Caco-2 (cell line): ENCODE measurements around the gene EHF. TPM values are rescaled to one million over a fixed set of nuclear protein-coding genes. Genes with fewer than 3 reads are reported as not detected.

ENCODE experiments used
- BruUV-seq: library from RNA; stranded (reverse); fragments of 400-500 nt; replicated peaks from 2 replicates; lab custom pipeline; 2021; lab: Mats Ljungman, UMichigan
- CTCF ChIA-PET: fragments of 300-600 bp; sonication (Branson Sonifier 250); formaldehyde crosslinking; loops from one replicate; lab custom pipeline; 2022; ENCODE audit warnings: antibody characterized with exemption; lab: Charles Lee
- POLR2A ChIA-PET: fragments of 300-600 bp; sonication (Branson Sonifier 250); formaldehyde crosslinking; loops from one replicate; lab custom pipeline; 2022; ENCODE audit warnings: antibody characterized with exemption; lab: Charles Lee
- DNase-seq, 2 experiments: peaks; one replicate each; pipeline versions ENCODE4 v3.0.0 to v3.0.0-alpha.2; 2020 to 2022
- H3K27me3 ChIP-seq: replicated peaks from 2 replicates; pipeline ENCODE4 v1.6.0; 2011; ENCODE audit warnings: low read length; ENCODE audit not compliant: control insufficient read depth, insufficient read depth
- H3K36me3 ChIP-seq: 2 replicates; pipeline ENCODE4 v1.5.1; 2011; ENCODE audit warnings: low read length; ENCODE audit not compliant: control insufficient read depth, insufficient read depth
- H3K4me1 ChIP-seq: fragments of 250-450 bp; sonication (Bioruptor Pico); 2 replicates; pipeline ENCODE4 v1.5.1; 2020; ENCODE audit warnings: mild to moderate bottlenecking
- H3K4me3 ChIP-seq: 2 replicates; pipeline ENCODE4 v1.5.1; 2011; ENCODE audit warnings: low read depth, mild to moderate bottlenecking, control low read depth, low read length
- H3K9me3 ChIP-seq: fragments of 250-450 bp; sonication (Bioruptor Pico); 2 replicates; pipeline ENCODE4 v1.5.1; 2020; ENCODE audit warnings: mild to moderate bottlenecking, moderate library complexity
- H3K27ac Mint-ChIP-seq: one replicate; pipeline ENCODE4 v1.8.0; 2022; ENCODE audit warnings: mixed read lengths; ENCODE audit not compliant: unreplicated experiment
- H3K27me3 Mint-ChIP-seq: one replicate; pipeline ENCODE4 v1.8.0; 2022; ENCODE audit warnings: mixed read lengths; ENCODE audit not compliant: insufficient read depth, unreplicated experiment
- H3K36me3 Mint-ChIP-seq: one replicate; pipeline ENCODE4 v1.8.0; 2022; ENCODE audit warnings: mild to moderate bottlenecking, mixed read lengths; ENCODE audit not compliant: insufficient read depth, unreplicated experiment
- H3K4me1 Mint-ChIP-seq: one replicate; pipeline ENCODE4 v1.8.0; 2022; ENCODE audit warnings: low read depth, mixed read lengths; ENCODE audit not compliant: unreplicated experiment
- H3K4me3 Mint-ChIP-seq: one replicate; pipeline ENCODE4 v1.8.0; 2022; ENCODE audit warnings: mild to moderate bottlenecking, moderate library complexity, mixed read lengths; ENCODE audit not compliant: unreplicated experiment
- H3K9me3 Mint-ChIP-seq: one replicate; pipeline ENCODE4 v1.8.0; 2022; ENCODE audit warnings: mixed read lengths; ENCODE audit not compliant: unreplicated experiment
- CTCF ChIP-seq, 2 experiments: fragments of 200-600 bp in 1 of 2; IDR thresholded peaks; 1 replicate in 1 of 2; 2 replicates in 1 of 2; pipeline versions ENCODE4 v1.5.1 to v1.8.0; 2011 to 2022; ENCODE audit warnings: antibody characterized with exemption in 1 of 2, control low read depth in 1 of 2, inconsistent platforms in 1 of 2, low read depth in 1 of 2, low read length in 1 of 2, mild to moderate bottlenecking in 1 of 2, moderate library complexity in 1 of 2; ENCODE audit not compliant: insufficient read depth in 1 of 2, severe bottlenecking in 1 of 2, unreplicated experiment in 1 of 2
- intact Hi-C: fragments of 100-400 bp; cut with micrococcal nuclease; formaldehyde crosslinking; loops from one replicate; pipeline ENCODE4 v1.10.0; 2022; ENCODE audit not compliant: unreplicated experiment
- total RNA-seq: library from RNA; stranded (reverse); gene quantifications from 2 replicates; pipeline ENCODE4 v1.2.3, GENCODE V29; 2022

EHF gene
- total RNA-seq, 1 experiment from 2014 or later: 0.11 TPM

GRCh38 chr11:34595960-34596644 lies 24.8 kb upstream of the EHF start:
- Histone ChIP-seq H3K4me1 (peaks cover 20% of the 10 kb centered on the region), H3K27me3 (no peaks in the 10 kb centered on the region), H3K36me3 (no peaks in the 10 kb centered on the region), H3K4me3 (no peak overlapping the region), H3K9me3 (peaks cover 10% of the 10 kb centered on the region)
- no peak overlapping the region for H3K4me3 Mint-ChIP-seq
- H3K9me3 Mint-ChIP-seq: peaks cover 22% of the 10 kb centered on the region
- peaks cover 16% of the 10 kb centered on the region for H3K4me1 Mint-ChIP-seq
- ChIA-PET CTCF (no interaction called here), POLR2A (no interaction called here)
- BruUV-seq: no TSS peak
- H3K27me3 Mint-ChIP-seq: no peaks in the 10 kb centered on the region
- no peak overlapping the region for H3K27ac Mint-ChIP-seq
- peaks cover 5% of the 10 kb centered on the region for H3K36me3 Mint-ChIP-seq
- TF ChIP-seq CTCF (IDR thresholded peaks at IDR 0.05; ENCODE audit: insufficient read depth in 1 of 2, low read depth in 1 of 2, low read length in 1 of 2, severe bottlenecking in 1 of 2, unreplicated experiment in 1 of 2): no peak
- intact Hi-C loops: no loop called here
- DNase-seq: no peak

GRCh38 chr11:34599406-34599945 lies 21.4 kb upstream of the EHF start:
- Mint-ChIP-seq H3K4me1 (peaks cover 40% of the 10 kb centered on the region), H3K4me3 (peak overlapping the region; percentile 71), H3K36me3 (peaks cover 5% of the 10 kb centered on the region), H3K9me3 (no peaks in the 10 kb centered on the region), H3K27ac (peak overlapping the region; percentile 91), H3K27me3 (no peaks in the 10 kb centered on the region)
- Histone ChIP-seq H3K36me3 (no peaks in the 10 kb centered on the region), H3K4me1 (peaks cover 53% of the 10 kb centered on the region), H3K27me3 (no peaks in the 10 kb centered on the region), H3K4me3 (peak overlapping the region; percentile 13; the same call in 1 of the 2 replicates), H3K9me3 (peaks cover 3% of the 10 kb centered on the region; the same call in 1 of the 2 replicates)
- CTCF ChIA-PET: interaction anchor here (1.9 kb wide), 1 partner anchor 54 kb away, joined by 6 read pairs; no protein-coding TSS in a partner anchor
- TF ChIP-seq CTCF (IDR thresholded peaks at IDR 0.05; ENCODE audit: insufficient read depth in 1 of 2, low read depth in 1 of 2, low read length in 1 of 2, severe bottlenecking in 1 of 2, unreplicated experiment in 1 of 2): no peak
- POLR2A ChIA-PET: interaction anchor here (2.1 kb wide), 1 partner anchor 41 kb away, joined by 27 read pairs; no protein-coding TSS in a partner anchor
- TSS peak; percentile 83 for BruUV-seq
- intact Hi-C loops: no loop called here
- peak; percentile 52 to 73 for DNase-seq

DNA sequence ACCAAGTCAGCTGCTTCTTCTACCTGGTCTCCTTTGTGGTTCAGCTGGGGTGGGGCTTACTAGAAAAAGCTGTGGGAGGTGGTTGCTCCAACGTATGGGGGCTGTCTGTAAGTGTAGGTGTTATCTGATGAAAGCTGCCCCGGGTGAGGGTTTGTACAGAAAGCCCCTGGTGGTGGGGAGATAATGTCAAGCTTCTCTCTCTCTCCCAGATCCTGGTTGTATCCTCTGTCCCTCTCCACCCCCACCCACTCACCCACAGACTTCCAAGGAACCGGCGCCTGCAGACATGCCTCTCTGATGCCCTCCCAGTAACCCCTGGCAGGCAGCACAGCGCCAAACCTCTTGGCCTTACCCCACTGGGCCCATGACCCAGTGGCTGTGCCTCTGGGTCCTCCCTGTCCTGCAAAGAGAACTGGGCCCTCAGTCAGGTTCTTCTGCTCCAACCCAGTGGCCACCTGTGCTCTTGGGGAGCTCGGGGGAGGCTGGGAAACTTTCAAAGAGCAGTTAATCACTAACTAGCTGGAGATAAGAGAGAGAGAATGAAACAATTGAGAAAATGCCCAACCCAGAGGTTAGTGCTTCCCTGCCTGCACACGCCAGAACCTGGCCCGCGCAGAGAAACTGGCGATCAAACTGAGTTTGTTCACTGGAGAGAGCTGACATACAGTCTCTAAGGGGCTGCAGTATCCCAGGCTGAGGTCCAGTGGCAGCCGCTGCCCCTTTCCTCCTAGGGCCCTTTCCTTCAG lies 20.4 kb upstream of the EHF start:
- CTCF ChIA-PET: interaction anchor here (0.5 to 1.9 kb wide), 6 partner anchors 13 to 576 kb away, joined by 3 to 18 read pairs (median 6); no protein-coding TSS in a partner anchor
- no peak for TF ChIP-seq CTCF (IDR thresholded peaks at IDR 0.05; ENCODE audit: insufficient read depth in 1 of 2, low read depth in 1 of 2, low read length in 1 of 2, severe bottlenecking in 1 of 2, unreplicated experiment in 1 of 2)
- intact Hi-C loops: loop anchor here (1.0 to 2.0 kb wide), 5 partner anchors 41 to 316 kb away; partner anchors contain the start of genes APIP and PDHX
- Histone ChIP-seq H3K4me1 (peaks cover 59% of the 10 kb centered on the region), H3K27me3 (no peaks in the 10 kb centered on the region), H3K9me3 (peaks cover 3% of the 10 kb centered on the region; the same call in 1 of the 2 replicates), H3K36me3 (no peaks in the 10 kb centered on the region), H3K4me3 (0 out of 2 replicates have a peak overlapping the region, but pooled peaks have one; percentile 6)
- Mint-ChIP-seq H3K9me3 (no peaks in the 10 kb centered on the region), H3K27me3 (no peaks in the 10 kb centered on the region), H3K27ac (peak overlapping the region; percentile 91), H3K4me3 (peak overlapping the region; percentile 71), H3K4me1 (peaks cover 40% of the 10 kb centered on the region), H3K36me3 (peaks cover 5% of the 10 kb centered on the region)
- POLR2A ChIA-PET: interaction anchor here (0.9 to 2.1 kb wide), 3 partner anchors 39 to 43 kb away, joined by 3 to 27 read pairs (median 4); no protein-coding TSS in a partner anchor
- peak; percentile 86 to 95 for DNase-seq
- BruUV-seq: no TSS peak
